Gastroesophageal sphincter (tissue), 3 donors: Measurements from ENCODE around the gene GALNT2.

Experiments
- CTCF ChIP-seq, 4 experiments: fragments of 200-600 bp in 2 of 4; fragments of 450-650 bp in 2 of 4; sonication (generic) in 1 of 4; IDR thresholded peaks; one replicate each; pipeline ENCODE4 v1.5.1; 2017 to 2019; ENCODE audit warnings: antibody characterized with exemption in 4 of 4, mild to moderate bottlenecking in 2 of 4, moderate library complexity in 2 of 4
- EP300 ChIP-seq: sonication (generic); formaldehyde crosslinking; IDR thresholded peaks from one replicate; pipeline ENCODE4 v1.6.1; 2017; ENCODE audit warnings: antibody characterized with exemption, mild to moderate bottlenecking

GRCh38 chr1:230153641-230154296, 86.7 kb downstream of the GALNT2 start:
- TF ChIP-seq CTCF (IDR thresholded peaks at IDR 0.05) (no peak), EP300 (no peak)
